ENCODE measurements around the gene HYCC2. TPM values are rescaled to one million over a fixed set of nuclear protein-coding genes. Genes with fewer than 3 reads are reported as not detected.

Gene HYCC2
- total and polyA plus RNA-seq, 2 of the 8 experiments (the other 6 are each of a cell fraction or from before 2014, with no cell fraction given), result 0.86 to 8.0 TPM

DNA sequence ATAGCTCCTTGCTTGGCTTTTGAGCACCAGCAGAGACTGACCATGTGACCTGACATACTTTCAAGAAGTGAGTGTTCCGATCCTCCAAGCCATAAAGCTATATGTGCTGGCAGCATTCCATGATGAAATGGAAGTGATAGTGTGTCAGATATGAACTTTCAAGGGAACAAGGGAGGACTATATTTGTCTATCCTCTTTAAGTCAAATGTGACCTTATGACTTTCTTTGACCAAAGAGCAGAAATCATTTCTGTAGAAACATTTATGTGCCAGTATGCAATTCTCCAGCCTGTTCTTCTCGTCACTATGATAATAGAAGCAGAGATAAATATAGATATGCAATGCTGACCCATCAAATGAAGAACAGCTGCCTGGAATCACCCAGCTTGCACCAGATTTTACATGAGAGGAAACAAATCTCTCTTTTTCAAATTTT lies 14.4 kb downstream of the HYCC2 start:
- H4K91ac ChIP-seq (replicated peaks; ENCODE audit: insufficient read length, low read length), result no peak overlapping the region
- no peak overlapping the region for H2BK20ac ChIP-seq (ENCODE audit: low read length)
- H3K27ac ChIP-seq (ENCODE audit: low read depth, low read length), result no peak overlapping the region
- H3K4me1 ChIP-seq (replicated peaks in 1 of 4; ENCODE audit: control insufficient read depth in 3 of 4, insufficient read depth in 4 of 4, low read length in 3 of 4), result no peaks in the 10 kb centered on the region
- no peak overlapping the region for H3K23ac ChIP-seq (ENCODE audit: insufficient read length)
- 96% methylated on average over 2 of the region's 2 CpGs; no CpG with 5 or more reads in 1 of the 2 experiments for WGBS, 2 experiments (ENCODE audit: extremely low coverage in 1 of 2, insufficient coverage in 1 of 2, insufficient read length in 1 of 2, insufficient replicate concordance in 2 of 2, low coverage in 1 of 2, low lambda C conversion rate in 2 of 2, missing lambda C conversion rate in 1 of 2)
- H3K27me3 ChIP-seq (replicated peaks in 1 of 4; ENCODE audit: control insufficient read depth in 3 of 4, extremely low read depth in 1 of 4, insufficient read depth in 3 of 4, low read length in 3 of 4), result no peaks in the 10 kb centered on the region
- no peak overlapping the region for H3K4me2 ChIP-seq (ENCODE audit: insufficient read depth in 1 of 2, low read depth in 2 of 2, low read length in 2 of 2)
- no peaks in the 10 kb centered on the region for H3K36me3 ChIP-seq (ENCODE audit: control insufficient read depth in 2 of 4, insufficient read depth in 4 of 4, low read length in 3 of 4)
- ChIA-PET CTCF (ENCODE audit: partially characterized antibody) (interaction anchor here (0.7 to 3.0 kb wide), 4 partner anchors 11 to 175 kb away, joined by 3 to 15 read pairs (median 5); no protein-coding TSS in a partner anchor), POLR2A (ENCODE audit: partially characterized antibody) (interaction anchor here (0.9 kb wide), 1 partner anchor 11 kb away, joined by 3 read pairs; no protein-coding TSS in a partner anchor)
- H3K23me2 ChIP-seq (ENCODE audit: low read depth, low read length), result no peaks in the 10 kb centered on the region
- no peaks in the 10 kb centered on the region for H4K20me1 ChIP-seq (replicated peaks in 1 of 2; ENCODE audit: control insufficient read depth in 1 of 2, insufficient read depth in 2 of 2, low read length in 2 of 2)
- H2BK5ac ChIP-seq (ENCODE audit: low read depth, low read length), result no peak overlapping the region
- no peak overlapping the region for H2AK5ac ChIP-seq (ENCODE audit: low read depth, low read length)
- H3K56ac ChIP-seq (replicated peaks; ENCODE audit: insufficient read length, low read depth, low read length), result no peak overlapping the region
- H4K5ac ChIP-seq (ENCODE audit: insufficient read length, low read depth, low read length), result no peak overlapping the region
- TF ChIP-seq BACH1 (IDR thresholded peaks at IDR 0.05; ENCODE audit: low read length) (no peak), GTF2F1 (IDR thresholded peaks at IDR 0.05; ENCODE audit: borderline replicate concordance, low read depth, low read length) (no peak), TCF12 (IDR thresholded peaks at IDR 0.05; ENCODE audit: low read depth, low read length) (no peak), USF2 (IDR thresholded peaks at IDR 0.05; ENCODE audit: low read length) (no peak), MAFK (IDR thresholded peaks at IDR 0.05; ENCODE audit: low read depth, low read length) (no peak), BRCA1 (IDR thresholded peaks at IDR 0.05; ENCODE audit: low read depth, low read length) (no peak), NANOG (IDR thresholded peaks at IDR 0.05; ENCODE audit: insufficient read depth, low read depth, low read length, poor library complexity, severe bottlenecking) (no peak), FOSL1 (IDR thresholded peaks at IDR 0.05; ENCODE audit: insufficient read depth, low read depth, low read length) (no peak), GABPA (IDR thresholded peaks at IDR 0.05; ENCODE audit: borderline replicate concordance, insufficient read depth, low read length) (no peak), TBP (IDR thresholded peaks at IDR 0.05; ENCODE audit: low read depth, low read length) (no peak), RBBP5 (IDR thresholded peaks at IDR 0.05; ENCODE audit: borderline replicate concordance, low read depth, low read length) (no peak)
- H2BK15ac ChIP-seq (ENCODE audit: low read length), result no peak overlapping the region
- no peak for FAIRE-seq
- no peak overlapping the region for H2BK120ac ChIP-seq (replicated peaks; ENCODE audit: low read depth, low read length)
- no peak overlapping the region for H2AFZ ChIP-seq (ENCODE audit: low read length)
- H3K18ac ChIP-seq (ENCODE audit: extremely low read depth, low read length), result no peak overlapping the region
- H3K9me3 ChIP-seq (ENCODE audit: insufficient read depth in 2 of 2, low read depth in 1 of 2, low read length in 1 of 2), result no peaks in the 10 kb centered on the region
- no peak overlapping the region for H3K14ac ChIP-seq (ENCODE audit: insufficient read length)
- no peaks in the 10 kb centered on the region; the same call in 1 of the 2 replicates for H3K79me1 ChIP-seq (ENCODE audit: low read depth, low read length)
- H4K8ac ChIP-seq (ENCODE audit: extremely low read depth, insufficient read depth, low read length), result no peak overlapping the region
- H3K79me2 ChIP-seq (ENCODE audit: control insufficient read depth in 1 of 2, insufficient read depth in 2 of 2, low read length in 2 of 2), result no peaks in the 10 kb centered on the region
- H3K4me3 ChIP-seq (ENCODE audit: extremely low read depth in 1 of 4, insufficient read depth in 2 of 4, low read depth in 3 of 4, low read length in 4 of 4), result no peak overlapping the region
- H3K4ac ChIP-seq (replicated peaks; ENCODE audit: insufficient read length, low read depth, low read length), result no peak overlapping the region
- DNase-seq (ENCODE audit: low read depth in 1 of 2, low spot score in 2 of 2), result no peak
- H3K9ac ChIP-seq (replicated peaks in 1 of 4; ENCODE audit: extremely low read depth in 1 of 4, low read depth in 3 of 4, low read length in 3 of 4), result no peak overlapping the region
- H2BK12ac ChIP-seq (ENCODE audit: low read depth, low read length), result no peak overlapping the region

All from H1 (cell line).